ENCODE measurements around the gene FNIP1.

GRCh38 chr5:131608597-131608996 is 188.2 kb downstream of the FNIP1 start:
- TF ChIP-seq ZNF44 (CRISPR knock-in tag; IDR thresholded peaks at IDR 0.05), result no peak
- no peak for TF ChIP-seq XBP1 (CRISPR knock-in tag; IDR thresholded peaks at IDR 0.05)
- no peak for TF ChIP-seq CTCF (CRISPR knock-in tag; IDR thresholded peaks at IDR 0.05)
- TF ChIP-seq SALL2 (CRISPR knock-in tag; IDR thresholded peaks at IDR 0.05), result no peak
- no peak for TF ChIP-seq PBX3 (CRISPR knock-in tag; IDR thresholded peaks at IDR 0.05; ENCODE audit: borderline replicate concordance)
- no peak for TF ChIP-seq MAZ (IDR thresholded peaks at IDR 0.05; ENCODE audit: borderline replicate concordance, low read depth, low read length)
- no peak for TF ChIP-seq MAZ (CRISPR knock-in tag; IDR thresholded peaks at IDR 0.05; ENCODE audit: low read depth)
- no peak for TF ChIP-seq YEATS2 (CRISPR knock-in tag; IDR thresholded peaks at IDR 0.05; ENCODE audit: borderline replicate concordance)

All from HepG2 (cell line).